DND-41 (cell line): ENCODE data around the gene CIT.

Source experiments
- EZH2 ChIP-seq: IDR thresholded peaks from 3 replicates; pipeline ENCODE4 v1.6.1; 2012; ENCODE audit warnings: borderline replicate concordance, low read depth, mild to moderate bottlenecking, moderate library complexity, low read length, inconsistent platforms; ENCODE audit not compliant: severe bottlenecking
- TF ChIP-seq, protein P1 (sequence below): IDR thresholded peaks from 2 replicates; pipeline ENCODE4 v1.5.1; 2012; ENCODE audit warnings: borderline replicate concordance, low read length, moderate library complexity, mild to moderate bottlenecking; ENCODE audit not compliant: poor library complexity, severe bottlenecking; ENCODE audit errors: extremely low read depth

DNA sequence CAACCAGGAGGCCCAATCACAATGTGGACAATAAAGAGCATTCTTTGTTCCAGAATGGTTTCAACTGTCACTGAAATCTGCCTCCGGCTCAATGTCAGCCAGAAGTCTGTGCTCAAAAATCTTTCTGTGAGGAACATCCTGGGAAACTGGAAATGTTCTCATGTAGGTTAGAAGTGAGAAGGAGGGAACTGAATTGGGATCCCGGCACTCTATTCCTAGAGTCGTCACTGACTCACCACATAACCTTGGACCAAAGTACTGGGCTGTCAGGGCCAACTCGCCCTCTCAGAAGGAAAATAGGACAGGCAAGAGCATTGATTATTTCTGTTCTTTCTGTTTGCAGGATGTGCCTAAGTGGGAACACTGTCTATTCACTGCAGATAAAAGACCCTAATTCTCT is 151.6 kb downstream of the CIT start:
- TF ChIP-seq, protein P1, sequence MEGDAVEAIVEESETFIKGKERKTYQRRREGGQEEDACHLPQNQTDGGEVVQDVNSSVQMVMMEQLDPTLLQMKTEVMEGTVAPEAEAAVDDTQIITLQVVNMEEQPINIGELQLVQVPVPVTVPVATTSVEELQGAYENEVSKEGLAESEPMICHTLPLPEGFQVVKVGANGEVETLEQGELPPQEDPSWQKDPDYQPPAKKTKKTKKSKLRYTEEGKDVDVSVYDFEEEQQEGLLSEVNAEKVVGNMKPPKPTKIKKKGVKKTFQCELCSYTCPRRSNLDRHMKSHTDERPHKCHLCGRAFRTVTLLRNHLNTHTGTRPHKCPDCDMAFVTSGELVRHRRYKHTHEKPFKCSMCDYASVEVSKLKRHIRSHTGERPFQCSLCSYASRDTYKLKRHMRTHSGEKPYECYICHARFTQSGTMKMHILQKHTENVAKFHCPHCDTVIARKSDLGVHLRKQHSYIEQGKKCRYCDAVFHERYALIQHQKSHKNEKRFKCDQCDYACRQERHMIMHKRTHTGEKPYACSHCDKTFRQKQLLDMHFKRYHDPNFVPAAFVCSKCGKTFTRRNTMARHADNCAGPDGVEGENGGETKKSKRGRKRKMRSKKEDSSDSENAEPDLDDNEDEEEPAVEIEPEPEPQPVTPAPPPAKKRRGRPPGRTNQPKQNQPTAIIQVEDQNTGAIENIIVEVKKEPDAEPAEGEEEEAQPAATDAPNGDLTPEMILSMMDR: no peak
- no peak for TF ChIP-seq EZH2
